Progenitor cell of endocrine pancreas (in vitro differentiated cells): Measurements from ENCODE around the gene ASCC3. TPM values are rescaled to one million over a fixed set of nuclear protein-coding genes. Genes with fewer than 3 reads are reported as not detected.

ENCODE experiments used
- DNase-seq: peaks from one replicate; pipeline ENCODE4 v3.0.0; 2021; ENCODE audit warnings: low spot score; ENCODE audit not compliant: unreplicated experiment
- H3K27ac Mint-ChIP-seq: 2 replicates; pipeline ENCODE4 v1.8.0; 2021; ENCODE audit warnings: mild to moderate bottlenecking, moderate library complexity, mixed read lengths
- H3K27me3 Mint-ChIP-seq: 2 replicates; pipeline ENCODE4 v1.8.0; 2021; ENCODE audit warnings: mixed read lengths
- H3K36me3 Mint-ChIP-seq: 2 replicates; pipeline ENCODE4 v1.8.0; 2022; ENCODE audit warnings: mixed read lengths; ENCODE audit not compliant: insufficient read depth
- H3K4me1 Mint-ChIP-seq: 2 replicates; pipeline ENCODE4 v1.8.0; 2021; ENCODE audit warnings: low read depth, mixed read lengths
- H3K4me3 Mint-ChIP-seq: 2 replicates; pipeline ENCODE4 v1.8.0; 2021; ENCODE audit warnings: low read depth, mild to moderate bottlenecking, moderate library complexity, mixed read lengths
- H3K9me3 Mint-ChIP-seq: 2 replicates; pipeline ENCODE4 v1.8.0; 2021; ENCODE audit warnings: low read depth, mixed read lengths
- total RNA-seq: library from RNA; stranded (reverse); gene quantifications from 2 replicates; pipeline ENCODE4 v1.2.1, GENCODE V29; 2021
- TF ChIP-seq, protein P1 (sequence below): fragments of 200-600 bp; sonication (generic); IDR thresholded peaks from one replicate; pipeline ENCODE4 v1.5.0; 2021; ENCODE audit warnings: antibody characterized with exemption, mild to moderate bottlenecking; ENCODE audit not compliant: unreplicated experiment

ASCC3 gene
- total RNA-seq, 1 donor from 2014 or later, result 36.6 TPM

DNA sequence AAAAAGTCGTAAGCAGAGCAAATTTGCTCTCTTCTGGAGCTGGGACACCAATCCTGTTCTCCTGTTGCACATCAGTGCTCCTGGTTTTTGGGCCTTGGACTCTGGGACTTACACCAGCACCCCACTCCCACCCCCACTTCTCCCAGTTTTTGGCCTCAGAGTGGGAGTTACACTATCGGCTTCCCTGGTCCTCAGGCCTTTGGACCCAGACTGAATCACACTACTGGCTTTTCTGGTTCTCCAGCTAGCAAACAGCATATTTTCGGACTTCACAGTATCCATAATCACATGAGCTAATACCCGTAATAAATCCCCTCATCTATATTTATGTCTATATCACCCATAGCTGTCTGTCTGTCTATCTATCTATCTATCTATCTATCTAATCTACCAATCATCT lies 23.2 kb upstream of the ASCC3 start:
- Mint-ChIP-seq H3K4me1 (no peaks in the 10 kb centered on the region), H3K9me3 (peaks cover 6% of the 10 kb centered on the region), H3K36me3 (no peaks in the 10 kb centered on the region), H3K27me3 (no peaks in the 10 kb centered on the region), H3K4me3 (no peak overlapping the region), H3K27ac (no peak overlapping the region)
- DNase-seq, result no peak
- TF ChIP-seq, protein P1, sequence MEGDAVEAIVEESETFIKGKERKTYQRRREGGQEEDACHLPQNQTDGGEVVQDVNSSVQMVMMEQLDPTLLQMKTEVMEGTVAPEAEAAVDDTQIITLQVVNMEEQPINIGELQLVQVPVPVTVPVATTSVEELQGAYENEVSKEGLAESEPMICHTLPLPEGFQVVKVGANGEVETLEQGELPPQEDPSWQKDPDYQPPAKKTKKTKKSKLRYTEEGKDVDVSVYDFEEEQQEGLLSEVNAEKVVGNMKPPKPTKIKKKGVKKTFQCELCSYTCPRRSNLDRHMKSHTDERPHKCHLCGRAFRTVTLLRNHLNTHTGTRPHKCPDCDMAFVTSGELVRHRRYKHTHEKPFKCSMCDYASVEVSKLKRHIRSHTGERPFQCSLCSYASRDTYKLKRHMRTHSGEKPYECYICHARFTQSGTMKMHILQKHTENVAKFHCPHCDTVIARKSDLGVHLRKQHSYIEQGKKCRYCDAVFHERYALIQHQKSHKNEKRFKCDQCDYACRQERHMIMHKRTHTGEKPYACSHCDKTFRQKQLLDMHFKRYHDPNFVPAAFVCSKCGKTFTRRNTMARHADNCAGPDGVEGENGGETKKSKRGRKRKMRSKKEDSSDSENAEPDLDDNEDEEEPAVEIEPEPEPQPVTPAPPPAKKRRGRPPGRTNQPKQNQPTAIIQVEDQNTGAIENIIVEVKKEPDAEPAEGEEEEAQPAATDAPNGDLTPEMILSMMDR, result no peak

DNA sequence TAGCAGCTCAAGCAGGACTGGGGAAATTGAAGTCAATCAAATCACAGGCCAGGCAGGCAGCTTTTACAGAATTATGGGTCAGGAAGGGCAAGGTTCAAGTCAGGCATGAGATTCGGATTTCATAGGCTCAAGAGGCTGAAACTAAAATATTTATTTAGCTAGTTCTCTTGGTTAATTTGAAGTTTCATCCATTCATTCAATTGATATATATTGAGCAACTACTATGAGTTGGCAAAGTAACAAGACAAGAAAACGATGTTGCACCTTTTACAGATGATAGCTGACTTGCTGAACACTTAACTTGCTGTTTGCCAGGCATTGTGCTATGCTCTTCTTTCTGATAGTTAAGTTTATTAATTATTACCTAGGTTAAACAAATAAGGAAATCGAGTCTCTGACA lies 20.5 kb upstream of the ASCC3 start:
- DNase-seq, result no peak
- Mint-ChIP-seq H3K4me1 (no peaks in the 10 kb centered on the region), H3K4me3 (no peak overlapping the region), H3K36me3 (peaks cover 2% of the 10 kb centered on the region), H3K27me3 (no peaks in the 10 kb centered on the region), H3K27ac (no peak overlapping the region), H3K9me3 (peaks cover 12% of the 10 kb centered on the region)
- TF ChIP-seq, protein P1, result no peak

DNA sequence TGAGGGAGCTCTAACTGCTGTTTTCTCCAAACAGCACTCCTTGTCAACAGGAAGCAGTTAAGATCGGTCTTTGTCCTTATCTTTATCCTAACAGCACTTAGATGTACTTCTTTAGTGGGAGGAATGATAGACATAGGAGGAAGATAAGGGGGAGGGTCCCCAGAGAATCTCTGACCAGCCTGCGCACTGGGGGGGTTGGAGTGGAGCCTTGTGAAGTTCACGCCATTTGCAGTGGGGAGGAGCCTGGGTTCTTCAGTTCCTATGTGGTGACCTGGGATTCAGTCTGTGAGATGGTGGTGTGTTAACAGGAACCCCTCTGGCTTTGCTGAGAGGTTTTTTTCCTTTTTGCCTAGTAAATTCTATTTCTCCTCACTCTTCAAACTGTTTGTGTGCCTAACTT lies 18.1 kb upstream of the ASCC3 start:
- DNase-seq, result no peak
- H3K4me3 Mint-ChIP-seq, result no peak overlapping the region
- peaks cover 2% of the 10 kb centered on the region for H3K36me3 Mint-ChIP-seq
- H3K4me1 Mint-ChIP-seq, result no peaks in the 10 kb centered on the region
- no peak overlapping the region for H3K27ac Mint-ChIP-seq
- peaks cover 15% of the 10 kb centered on the region for H3K9me3 Mint-ChIP-seq
- TF ChIP-seq, protein P1, result no peak
- H3K27me3 Mint-ChIP-seq, result no peaks in the 10 kb centered on the region

DNA sequence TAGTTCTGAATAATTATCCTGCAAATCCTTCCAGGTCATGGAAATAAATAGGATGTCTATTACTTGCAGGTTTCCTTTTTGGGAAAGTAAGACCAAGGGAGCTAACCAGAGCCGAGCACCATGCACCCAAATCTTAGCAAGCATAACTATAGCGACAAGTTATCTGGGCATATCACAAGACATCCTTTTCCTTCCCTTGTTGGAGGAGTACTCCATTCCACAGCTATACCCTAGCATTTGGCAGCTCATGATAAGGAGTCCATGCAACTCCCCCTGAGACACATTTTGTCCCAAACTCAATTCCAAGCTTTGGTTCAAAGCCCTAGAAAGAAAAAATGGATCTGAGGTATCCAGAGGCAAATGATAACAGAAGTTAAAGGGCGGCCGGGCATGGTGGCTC lies 16.5 kb upstream of the ASCC3 start:
- no peaks in the 10 kb centered on the region for H3K27me3 Mint-ChIP-seq
- H3K4me1 Mint-ChIP-seq, result no peaks in the 10 kb centered on the region
- peaks cover 15% of the 10 kb centered on the region for H3K9me3 Mint-ChIP-seq
- no peak overlapping the region for H3K27ac Mint-ChIP-seq
- no peak for DNase-seq
- peaks cover 2% of the 10 kb centered on the region for H3K36me3 Mint-ChIP-seq
- H3K4me3 Mint-ChIP-seq, result no peak overlapping the region
- TF ChIP-seq, protein P1, result no peak

DNA sequence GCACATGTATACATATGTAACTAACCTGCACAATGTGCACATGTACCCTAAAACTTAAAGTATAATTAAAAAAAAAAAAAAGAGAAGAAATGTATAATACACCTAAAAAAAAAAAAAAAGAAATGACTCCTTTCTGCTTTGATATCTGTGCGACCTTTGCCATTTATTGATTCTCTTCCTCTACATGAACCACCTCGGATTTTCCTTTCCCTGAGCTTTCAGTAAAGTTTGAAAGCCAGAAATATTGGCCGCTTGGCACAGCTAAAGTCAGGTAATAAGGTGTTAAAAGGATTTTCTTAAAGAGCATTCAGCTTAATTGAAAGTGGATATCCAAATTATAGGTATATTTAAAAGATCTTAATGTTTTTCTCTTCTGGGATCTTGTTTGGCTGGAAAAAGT lies 12.6 kb upstream of the ASCC3 start:
- H3K27ac Mint-ChIP-seq, result no peak overlapping the region
- H3K4me3 Mint-ChIP-seq, result no peak overlapping the region
- H3K27me3 Mint-ChIP-seq, result no peaks in the 10 kb centered on the region
- H3K9me3 Mint-ChIP-seq, result peaks cover 5% of the 10 kb centered on the region
- H3K36me3 Mint-ChIP-seq, result no peaks in the 10 kb centered on the region
- TF ChIP-seq, protein P1, result no peak
- H3K4me1 Mint-ChIP-seq, result no peaks in the 10 kb centered on the region
- DNase-seq, result no peak
